Endodermal cell (in vitro differentiated cells): Measurements from ENCODE around the gene CYP4A22. TPM values are rescaled to one million over a fixed set of nuclear protein-coding genes. Genes with fewer than 3 reads are reported as not detected.

Experiments used
- DNase-seq: peaks from one replicate; pipeline ENCODE4 v3.0.0-alpha.2; 2017
- H3K27ac ChIP-seq: 2 replicates; pipeline ENCODE4 v1.5.1; 2013; ENCODE audit warnings: mild to moderate bottlenecking, low read depth, low read length, moderate library complexity
- H3K27me3 ChIP-seq: 2 replicates; pipeline ENCODE4 v1.6.1; 2013; ENCODE audit warnings: mild to moderate bottlenecking, low read length, moderate library complexity; ENCODE audit not compliant: insufficient read depth, control insufficient read depth, poor library complexity, severe bottlenecking
- H3K36me3 ChIP-seq: 2 replicates; pipeline ENCODE4 v1.7.0; 2013; ENCODE audit warnings: mild to moderate bottlenecking, low read length, moderate library complexity; ENCODE audit not compliant: control insufficient read depth, insufficient read depth
- H3K4me1 ChIP-seq: one replicate; pipeline ENCODE4 v1.7.0; 2013; ENCODE audit warnings: low read length; ENCODE audit not compliant: control insufficient read depth, insufficient read depth
- H3K4me3 ChIP-seq: 2 replicates; pipeline ENCODE4 v1.5.1; 2013; ENCODE audit warnings: mild to moderate bottlenecking, low read length, moderate library complexity
- H3K9ac ChIP-seq: 2 replicates; pipeline ENCODE4 v1.6.1; 2013; ENCODE audit warnings: mild to moderate bottlenecking, low read length, moderate library complexity; ENCODE audit not compliant: poor library complexity, severe bottlenecking; ENCODE audit errors: extremely low read depth
- H3K9me3 ChIP-seq: 2 replicates; pipeline ENCODE4 v1.6.1; 2013; ENCODE audit warnings: mild to moderate bottlenecking, low read length, moderate library complexity; ENCODE audit not compliant: control insufficient read depth
- H3K27ac Mint-ChIP-seq: 2 replicates; pipeline ENCODE4 v1.8.0; 2020; ENCODE audit warnings: mixed read lengths
- H3K27me3 Mint-ChIP-seq: 2 replicates; pipeline ENCODE4 v1.8.0; 2021; ENCODE audit warnings: mild to moderate bottlenecking, mixed read lengths; ENCODE audit not compliant: insufficient read depth
- H3K36me3 Mint-ChIP-seq: 2 replicates; pipeline ENCODE4 v1.8.0; 2020; ENCODE audit warnings: low read depth, mixed read lengths
- H3K4me1 Mint-ChIP-seq: 2 replicates; pipeline ENCODE4 v1.8.0; 2020; ENCODE audit warnings: mixed read lengths
- H3K4me3 Mint-ChIP-seq: 2 replicates; pipeline ENCODE4 v1.8.0; 2020; ENCODE audit warnings: mild to moderate bottlenecking, moderate library complexity, mixed read lengths
- H3K9me3 Mint-ChIP-seq: 2 replicates; pipeline ENCODE4 v1.8.0; 2020; ENCODE audit warnings: mild to moderate bottlenecking, mixed read lengths
- CTCF ChIP-seq: fragments of 200-600 bp; sonication (generic); conservative IDR thresholded peaks from 2 replicates; pipeline ENCODE4 v1.5.0; 2021; ENCODE audit warnings: antibody characterized with exemption, mild to moderate bottlenecking
- WGBS, 2 experiments: methylation state at CpG; one replicate each; pipeline versions ENCODE4 v1.1.5 to v1.1.7; 2013; ENCODE audit warnings: missing lambda C conversion rate in 2 of 2, mixed read lengths in 1 of 2; ENCODE audit not compliant: insufficient coverage in 1 of 2, insufficient read length in 1 of 2; 5-methylcytosine and 5-hydroxymethylcytosine counted together
- total RNA-seq, 2 donors: library from RNA; stranded (reverse); fragmentation: NEBNext Ultra II Directional in 1 of 2; extraction: Animal tissue kit (Norgen Biotek cat#: 25700) in 1 of 2; gene quantifications; 2 replicates in 1 of 2; 3 replicates in 1 of 2; pipeline ENCODE4 v1.2.1, GENCODE V29; 2021

CYP4A22 gene
- total RNA-seq, 2 donors from 2014 or later, result 0.35 TPM; not detected in 1

- Histone ChIP-seq H3K36me3 (no peaks in the 10 kb centered on the region), H3K9ac (no peak overlapping the region), H3K9me3 (no peaks in the 10 kb centered on the region), H3K4me1 (no peaks in the 10 kb centered on the region), H3K27me3 (no peaks in the 10 kb centered on the region), H3K27ac (no peak overlapping the region), H3K4me3 (no peak overlapping the region)
- Mint-ChIP-seq H3K36me3 (no peaks in the 10 kb centered on the region), H3K4me1 (peaks cover 19% of the 10 kb centered on the region), H3K9me3 (peaks cover 5% of the 10 kb centered on the region), H3K4me3 (no peak overlapping the region), H3K27ac (no peak overlapping the region), H3K27me3 (peaks cover 23% of the 10 kb centered on the region)
- TF ChIP-seq CTCF, result no peak
- no peak for DNase-seq
- WGBS, 2 experiments, result 88 to 94% methylated on average over 4 to 12 of the region's 12 CpGs
Measured at GRCh38 chr1:47187231-47187925, 50.1 kb downstream of the CYP4A22 start.

- H3K9me3 ChIP-seq, result no peaks in the 10 kb centered on the region
- no peak for TF ChIP-seq CTCF
- no peak for DNase-seq
- peaks cover 25% of the 10 kb centered on the region for H3K27me3 Mint-ChIP-seq
- no peaks in the 10 kb centered on the region for H3K27me3 ChIP-seq
- H3K9ac ChIP-seq, result no peak overlapping the region
- H3K4me1 Mint-ChIP-seq, result peaks cover 22% of the 10 kb centered on the region
- no peaks in the 10 kb centered on the region for H3K4me1 ChIP-seq
- WGBS, 2 experiments, result 84 to 100% methylated on average over 2 of the region's 2 CpGs
- H3K36me3 Mint-ChIP-seq, result no peaks in the 10 kb centered on the region
- H3K36me3 ChIP-seq, result no peaks in the 10 kb centered on the region
- H3K4me3 ChIP-seq, result no peak overlapping the region
- H3K27ac ChIP-seq, result no peak overlapping the region
- H3K4me3 Mint-ChIP-seq, result no peak overlapping the region
- peaks cover 5% of the 10 kb centered on the region for H3K9me3 Mint-ChIP-seq
- no peak overlapping the region for H3K27ac Mint-ChIP-seq
Measured at GRCh38 chr1:47187926-47188250, 50.6 kb downstream of the CYP4A22 start.

DNA sequence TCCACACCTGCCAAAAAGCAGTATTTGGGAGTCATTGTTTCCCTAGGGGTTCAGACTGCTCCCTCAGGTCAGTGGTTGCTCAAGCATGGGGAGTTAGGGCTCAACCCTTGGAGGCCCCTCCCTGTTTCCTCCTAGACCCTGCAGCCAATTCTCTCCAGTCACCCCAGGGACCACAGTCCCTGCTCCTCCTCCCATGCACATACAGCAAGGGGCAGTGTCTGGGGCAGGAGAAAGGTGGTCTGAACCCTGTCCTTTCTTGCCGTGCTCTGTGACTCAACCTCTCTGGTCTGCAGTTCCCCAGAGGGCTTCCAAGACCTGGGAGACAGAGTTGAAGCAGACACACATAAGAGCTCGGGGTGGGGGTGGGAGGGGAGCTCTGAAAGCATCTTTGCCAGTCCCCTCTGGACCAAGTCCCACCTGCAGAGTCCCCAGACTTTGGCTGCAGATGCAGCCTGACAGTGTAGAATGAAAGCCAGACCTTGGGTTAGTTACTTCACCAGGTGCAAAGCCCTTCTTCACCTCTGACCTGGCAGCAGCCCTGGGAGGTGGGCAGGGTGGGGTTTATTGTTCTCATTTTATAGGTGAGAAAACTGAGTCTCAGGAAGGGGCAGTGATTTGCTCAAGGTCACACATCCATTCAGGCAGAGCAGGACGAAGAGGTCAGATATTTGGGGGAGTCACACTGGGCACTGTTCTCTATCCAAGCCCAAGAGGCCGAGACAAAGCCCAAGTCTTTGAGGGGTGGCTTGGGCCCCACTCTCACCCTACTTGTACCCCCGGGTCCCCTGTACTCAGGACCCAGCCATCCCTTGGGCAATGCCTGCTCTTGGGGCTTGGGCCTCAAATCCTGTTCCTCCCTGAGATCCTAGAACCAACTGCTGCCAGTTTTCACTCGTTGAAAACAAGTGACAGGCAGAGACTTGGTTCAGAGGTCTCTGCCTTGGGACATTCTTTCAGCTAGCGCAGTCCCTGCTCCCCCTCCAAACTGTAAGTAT lies 51.8 kb downstream of the CYP4A22 start:
- Mint-ChIP-seq H3K4me1 (peaks cover 25% of the 10 kb centered on the region), H3K36me3 (no peaks in the 10 kb centered on the region), H3K4me3 (no peak overlapping the region), H3K9me3 (peaks cover 5% of the 10 kb centered on the region), H3K27ac (no peak overlapping the region), H3K27me3 (peaks cover 24% of the 10 kb centered on the region)
- DNase-seq, result no peak
- 76 to 89% methylated on average over 3 to 7 of the region's 7 CpGs for WGBS, 2 experiments
- H3K27ac ChIP-seq, result no peak overlapping the region
- TF ChIP-seq CTCF, result no peak
- no peaks in the 10 kb centered on the region for H3K27me3 ChIP-seq
- H3K4me3 ChIP-seq, result no peak overlapping the region
- no peaks in the 10 kb centered on the region for H3K9me3 ChIP-seq
- no peaks in the 10 kb centered on the region for H3K4me1 ChIP-seq
- no peak overlapping the region for H3K9ac ChIP-seq
- no peaks in the 10 kb centered on the region for H3K36me3 ChIP-seq
